Gastrocnemius medialis (tissue), 4 donors: ENCODE measurements around the gene VPS26A. TPM values are rescaled to one million over a fixed set of nuclear protein-coding genes. Genes with fewer than 3 reads are reported as not detected.

Source experiments
- ATAC-seq, 2 donors: fragments of 150-250 bp; one replicate each; pipeline ENCODE4 v1.9.1; 2016
- DNase-seq, 2 donors: peaks; one replicate each; pipeline ENCODE4 v3.0.0-alpha.2; 2019
- H3K27ac ChIP-seq, 4 donors: fragments of 200-600 bp; sonication (generic); 1 replicate in 1 of 4; 2 replicates in 3 of 4; pipeline ENCODE4 v1.5.1; 2016 to 2018; ENCODE audit warnings: mild to moderate bottlenecking in 2 of 4, moderate library complexity in 1 of 4
- H3K27me3 ChIP-seq, 3 donors: fragments of 200-600 bp; sonication (generic) in 2 of 3; 1 replicate in 1 of 3; 2 replicates in 2 of 3; pipeline versions ENCODE4 v1.5.1 to v1.6.0; 2016 to 2019; ENCODE audit warnings: mild to moderate bottlenecking in 1 of 3, moderate library complexity in 1 of 3
- H3K36me3 ChIP-seq, 2 donors: fragments of 200-600 bp; sonication (generic) in 1 of 2; one replicate each; pipeline ENCODE4 v1.5.1; 2017 to 2018
- H3K4me1 ChIP-seq, 2 donors: fragments of 200-600 bp; sonication (generic) in 1 of 2; one replicate each; pipeline ENCODE4 v1.5.1; 2016 to 2017; ENCODE audit warnings: mild to moderate bottlenecking in 2 of 2
- H3K4me3 ChIP-seq, 4 donors: fragments of 200-600 bp; sonication (generic) in 3 of 4; 1 replicate in 1 of 4; 2 replicates in 3 of 4; pipeline ENCODE4 v1.5.1; 2016 to 2019; ENCODE audit warnings: mild to moderate bottlenecking in 2 of 4
- H3K9me3 ChIP-seq, 3 donors: fragments of 200-600 bp; sonication (generic) in 2 of 3; 1 replicate in 1 of 3; 2 replicates in 2 of 3; pipeline ENCODE4 v1.5.1; 2016 to 2019
- CTCF ChIP-seq, 5 experiments: fragments of 450-650 bp in 3 of 5; fragments of 200-600 bp in 2 of 5; sonication (generic) in 2 of 5; IDR thresholded peaks in 4 of 5; conservative IDR thresholded peaks in 1 of 5; 1 replicate in 4 of 5; 2 replicates in 1 of 5; pipeline ENCODE4 v1.5.1; 2016 to 2019; ENCODE audit warnings: antibody characterized with exemption in 5 of 5, mild to moderate bottlenecking in 3 of 5, moderate library complexity in 3 of 5
- POLR2A ChIP-seq, 2 donors: fragments of 450-650 bp; IDR thresholded peaks; one replicate each; pipeline ENCODE4 v1.6.1; 2017; ENCODE audit warnings: antibody characterized with exemption in 2 of 2, mild to moderate bottlenecking in 2 of 2, moderate library complexity in 2 of 2
- in situ Hi-C, 4 donors: fragments of 200-750 bp; cut with MboI; loops; one replicate each; pipeline versions ENCODE4 v1.15.0 to v1.8.0; 2017; ENCODE audit warnings: low sequenced_read_pairs in 4 of 4
- intact Hi-C: fragments of 100-400 bp; cut with DNase I; formaldehyde crosslinking; loops from one replicate; pipeline ENCODE4 v1.15.1; 2023; ENCODE audit warnings: low total_unique reads
- total RNA-seq, 4 donors: library from RNA; depleted of rRNA; stranded (reverse); fragments of >200 nt; gene quantifications; one replicate each; pipeline versions ENCODE4 v1.1.0 to v1.2.3, GENCODE V29; 2016

VPS26A gene
- total RNA-seq, 4 donors from 2014 or later: 21.0 to 31.1 (median 25.4) TPM

GRCh38 chr10:69214666-69215131 lies 90.7 kb downstream of the VPS26A start:
- in situ Hi-C loops: no loop called here

GRCh38 chr10:69215405-69216171 lies 91.6 kb downstream of the VPS26A start:
- ATAC-seq: no peak
- intact Hi-C loops: no loop called here
- no peak for TF ChIP-seq CTCF (IDR thresholded peaks at IDR 0.05 in 4 of 5, conservative IDR thresholded peaks at IDR 0.05 in 1 of 5)
- no peak for TF ChIP-seq POLR2A (IDR thresholded peaks at IDR 0.05)
- in situ Hi-C loops: no loop called here
- Histone ChIP-seq H3K27me3 (no peaks in the 10 kb centered on the region), H3K4me1 (peaks cover 0 to 5% of the 10 kb centered on the region in 2 donors), H3K36me3 (no peaks in the 10 kb centered on the region), H3K9me3 (no peaks in the 10 kb centered on the region), H3K4me3 (no peak overlapping the region), H3K27ac (no peak overlapping the region)
- DNase-seq: no peak

More at GRCh38 chr10:69214666-69215131, 90.7 kb downstream of the VPS26A start:
- DNase-seq (no peak), ATAC-seq (no peak)
- Histone ChIP-seq H3K4me1 (peaks cover 0 to 5% of the 10 kb centered on the region in 2 donors), H3K27me3 (no peaks in the 10 kb centered on the region), H3K4me3 (no peak overlapping the region), H3K27ac (no peak overlapping the region), H3K9me3 (no peaks in the 10 kb centered on the region), H3K36me3 (no peaks in the 10 kb centered on the region)
- intact Hi-C loops: no loop called here
- TF ChIP-seq CTCF (IDR thresholded peaks at IDR 0.05 in 4 of 5, conservative IDR thresholded peaks at IDR 0.05 in 1 of 5) (no peak), POLR2A (IDR thresholded peaks at IDR 0.05) (no peak)

- no peaks in the 10 kb centered on the region for H3K36me3 ChIP-seq
- DNase-seq: no peak
- in situ Hi-C loops: no loop called here
Observed at GRCh38 chr10:69216577-69217118, 92.7 kb downstream of the VPS26A start.

GRCh38 chr10:69217119-69217754 lies 93.3 kb downstream of the VPS26A start:
- Histone ChIP-seq H3K27me3 (no peaks in the 10 kb centered on the region), H3K4me3 (no peak overlapping the region), H3K36me3 (no peaks in the 10 kb centered on the region), H3K27ac (no peak overlapping the region), H3K4me1 (peaks cover 0 to 5% of the 10 kb centered on the region in 2 donors), H3K9me3 (no peaks in the 10 kb centered on the region)
- ATAC-seq (no peak), DNase-seq (no peak)
- intact Hi-C loops: no loop called here
- TF ChIP-seq CTCF (IDR thresholded peaks at IDR 0.05 in 4 of 5, conservative IDR thresholded peaks at IDR 0.05 in 1 of 5): no peak
- TF ChIP-seq POLR2A (IDR thresholded peaks at IDR 0.05): no peak
- in situ Hi-C loops: no loop called here

More at GRCh38 chr10:69216577-69217118, 92.7 kb downstream of the VPS26A start:
- no peaks in the 10 kb centered on the region for H3K9me3 ChIP-seq
- intact Hi-C loops: no loop called here
- H3K27ac ChIP-seq: no peak overlapping the region
- no peaks in the 10 kb centered on the region for H3K27me3 ChIP-seq
- peaks cover 0 to 5% of the 10 kb centered on the region in 2 donors for H3K4me1 ChIP-seq
- TF ChIP-seq POLR2A (IDR thresholded peaks at IDR 0.05) (no peak), CTCF (IDR thresholded peaks at IDR 0.05 in 4 of 5, conservative IDR thresholded peaks at IDR 0.05 in 1 of 5) (no peak)
- ATAC-seq: no peak
- H3K4me3 ChIP-seq: no peak overlapping the region
